ENCODE results near the gene EXTL1. TPM values are rescaled to one million over a fixed set of nuclear protein-coding genes. Genes with fewer than 3 reads are reported as not detected.

Gene EXTL1
- total RNA-seq, 2 donors from 2014 or later, result 3.3 to 3.7 TPM

DNA sequence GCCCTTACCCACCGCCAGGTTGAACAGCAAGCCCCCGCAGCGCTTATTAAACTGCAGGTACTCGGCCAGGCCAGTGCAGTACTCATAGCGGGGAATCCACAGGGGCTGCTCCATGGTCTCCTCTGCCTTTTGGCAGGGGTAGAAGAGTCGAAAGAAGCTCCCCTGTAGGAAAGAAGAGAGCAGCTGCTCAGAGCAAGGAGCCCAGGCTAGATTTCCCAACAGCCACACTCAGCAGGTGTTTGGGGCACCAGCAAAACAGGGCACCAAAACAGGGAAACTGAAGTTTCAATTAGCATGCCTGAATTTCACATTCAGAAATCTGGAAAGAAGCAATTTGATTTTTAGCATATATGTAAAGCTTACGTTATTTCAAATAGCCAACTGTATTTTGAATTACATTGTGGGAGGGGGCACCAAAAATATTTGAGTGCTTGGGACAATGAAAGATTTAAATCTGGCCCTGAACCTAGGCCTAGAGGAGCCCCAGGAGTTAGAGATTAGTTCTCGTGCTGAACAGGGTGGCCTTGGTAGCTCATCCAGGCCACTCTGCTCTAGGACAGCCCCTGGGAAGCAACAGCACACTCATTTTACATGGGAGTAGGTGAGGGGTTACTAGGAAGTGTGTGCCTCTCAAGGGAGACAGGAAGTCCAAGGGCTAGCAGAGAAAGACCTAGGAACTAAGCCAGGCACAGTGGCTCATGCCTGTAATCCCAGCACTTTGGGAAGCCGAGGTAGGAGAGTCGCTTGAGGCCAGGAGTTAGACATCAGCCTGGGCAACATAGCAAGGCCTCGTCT lies 31.9 kb upstream of the EXTL1 start:
- Histone ChIP-seq H3K27ac (ENCODE audit: low read depth, low read length) (no peak overlapping the region), H3K9ac (ENCODE audit: extremely low read depth, low read length, poor library complexity, severe bottlenecking) (no peak overlapping the region), H3K9me3 (ENCODE audit: control insufficient read depth, low read length) (no peaks in the 10 kb centered on the region), H3K4me1 (ENCODE audit: control insufficient read depth, insufficient read depth, low read length) (peaks cover 8% of the 10 kb centered on the region), H3K36me3 (ENCODE audit: control insufficient read depth, insufficient read depth, low read length) (peaks cover 19% of the 10 kb centered on the region), H3K4me3 (ENCODE audit: low read length) (no peak overlapping the region), H3K27me3 (ENCODE audit: control insufficient read depth, insufficient read depth, low read length, poor library complexity, severe bottlenecking) (no peaks in the 10 kb centered on the region)
- 96 to 97% methylated on average over 6 to 10 of the region's 11 CpGs for WGBS, 2 experiments (ENCODE audit: insufficient coverage in 1 of 2, insufficient read length in 1 of 2)
- TF ChIP-seq, protein P1, sequence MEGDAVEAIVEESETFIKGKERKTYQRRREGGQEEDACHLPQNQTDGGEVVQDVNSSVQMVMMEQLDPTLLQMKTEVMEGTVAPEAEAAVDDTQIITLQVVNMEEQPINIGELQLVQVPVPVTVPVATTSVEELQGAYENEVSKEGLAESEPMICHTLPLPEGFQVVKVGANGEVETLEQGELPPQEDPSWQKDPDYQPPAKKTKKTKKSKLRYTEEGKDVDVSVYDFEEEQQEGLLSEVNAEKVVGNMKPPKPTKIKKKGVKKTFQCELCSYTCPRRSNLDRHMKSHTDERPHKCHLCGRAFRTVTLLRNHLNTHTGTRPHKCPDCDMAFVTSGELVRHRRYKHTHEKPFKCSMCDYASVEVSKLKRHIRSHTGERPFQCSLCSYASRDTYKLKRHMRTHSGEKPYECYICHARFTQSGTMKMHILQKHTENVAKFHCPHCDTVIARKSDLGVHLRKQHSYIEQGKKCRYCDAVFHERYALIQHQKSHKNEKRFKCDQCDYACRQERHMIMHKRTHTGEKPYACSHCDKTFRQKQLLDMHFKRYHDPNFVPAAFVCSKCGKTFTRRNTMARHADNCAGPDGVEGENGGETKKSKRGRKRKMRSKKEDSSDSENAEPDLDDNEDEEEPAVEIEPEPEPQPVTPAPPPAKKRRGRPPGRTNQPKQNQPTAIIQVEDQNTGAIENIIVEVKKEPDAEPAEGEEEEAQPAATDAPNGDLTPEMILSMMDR (conservative IDR thresholded peaks at IDR 0.05), result no peak
- no peaks in the 10 kb centered on the region for H3K9me3 Mint-ChIP-seq
- peak overlapping the region; percentile 79 for H3K27ac Mint-ChIP-seq
- no peak overlapping the region for H3K4me3 Mint-ChIP-seq
- H3K36me3 Mint-ChIP-seq (ENCODE audit: low read depth), result peaks cover 28% of the 10 kb centered on the region
- H3K4me1 Mint-ChIP-seq, result peaks cover 26% of the 10 kb centered on the region
- H3K27me3 Mint-ChIP-seq (ENCODE audit: insufficient read depth), result no peaks in the 10 kb centered on the region
- DNase-seq, result no peak

DNA sequence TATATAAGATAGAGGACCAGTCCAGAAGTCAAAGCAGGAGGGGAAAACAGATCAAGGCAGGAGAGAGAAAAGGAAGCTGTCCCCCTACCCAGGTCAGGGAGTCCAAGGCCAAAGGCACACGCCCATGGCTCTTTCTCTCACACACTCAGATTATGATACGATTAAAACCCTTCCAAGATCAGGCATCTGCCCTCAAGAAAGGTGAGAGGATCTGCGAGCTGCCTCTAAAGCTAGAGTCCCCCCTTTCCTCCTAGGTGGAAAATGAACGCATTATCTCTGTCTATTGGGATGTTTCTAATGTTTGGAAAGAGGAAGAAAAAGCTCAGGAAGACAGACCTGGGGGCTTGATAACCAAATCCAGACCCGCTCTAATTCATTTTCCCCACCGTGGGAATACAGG lies 31.3 kb upstream of the EXTL1 start:
- peaks cover 25% of the 10 kb centered on the region for H3K36me3 Mint-ChIP-seq (ENCODE audit: low read depth)
- no peaks in the 10 kb centered on the region for H3K27me3 Mint-ChIP-seq (ENCODE audit: insufficient read depth)
- WGBS, 2 experiments (ENCODE audit: insufficient coverage in 1 of 2, insufficient read length in 1 of 2), result 93 to 100% methylated on average over 2 to 6 of the region's 6 CpGs
- peaks cover 30% of the 10 kb centered on the region for H3K4me1 Mint-ChIP-seq
- Histone ChIP-seq H3K27me3 (ENCODE audit: control insufficient read depth, insufficient read depth, low read length, poor library complexity, severe bottlenecking) (no peaks in the 10 kb centered on the region), H3K9ac (ENCODE audit: extremely low read depth, low read length, poor library complexity, severe bottlenecking) (no peak overlapping the region), H3K36me3 (ENCODE audit: control insufficient read depth, insufficient read depth, low read length) (peaks cover 16% of the 10 kb centered on the region), H3K4me1 (ENCODE audit: control insufficient read depth, insufficient read depth, low read length) (peaks cover 8% of the 10 kb centered on the region), H3K27ac (ENCODE audit: low read depth, low read length) (no peak overlapping the region), H3K4me3 (ENCODE audit: low read length) (no peak overlapping the region), H3K9me3 (ENCODE audit: control insufficient read depth, low read length) (no peaks in the 10 kb centered on the region)
- TF ChIP-seq, protein P1 (conservative IDR thresholded peaks at IDR 0.05), result no peak
- no peak overlapping the region for H3K4me3 Mint-ChIP-seq
- H3K9me3 Mint-ChIP-seq, result no peaks in the 10 kb centered on the region
- H3K27ac Mint-ChIP-seq, result peak overlapping the region; percentile 7
- DNase-seq, result no peak

DNA sequence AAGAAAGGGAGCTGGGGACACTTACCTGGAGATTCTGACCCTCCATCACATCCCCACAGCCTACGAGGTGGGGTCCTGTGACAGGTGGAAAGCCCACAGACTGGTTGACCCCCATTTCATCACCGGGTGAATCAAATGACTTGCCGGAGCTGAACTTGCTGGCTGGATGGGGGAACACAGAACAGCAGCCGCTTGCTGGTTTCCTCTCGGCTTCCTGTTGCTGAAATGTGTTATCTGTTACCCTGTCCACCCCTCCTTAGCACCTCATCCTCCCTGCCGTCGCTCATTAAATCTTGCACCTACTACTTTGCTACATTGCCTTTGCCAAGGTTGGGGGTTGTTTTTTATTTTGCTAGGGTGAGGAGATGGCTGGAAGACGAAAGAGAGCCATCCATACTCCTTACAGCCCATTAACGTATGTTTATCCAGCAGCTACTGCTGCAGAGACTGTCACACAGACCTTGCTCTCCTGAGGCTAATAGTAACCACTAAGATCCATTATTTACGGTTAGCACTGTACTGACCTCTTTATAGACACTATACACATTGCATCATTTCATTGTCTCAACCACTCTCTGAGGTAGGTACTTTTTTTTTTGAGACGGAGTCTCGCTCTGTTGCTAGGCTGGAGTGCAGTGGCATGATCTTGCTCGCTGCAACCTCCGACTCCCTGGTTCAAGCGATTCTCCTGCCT lies 30.7 kb upstream of the EXTL1 start:
- peak overlapping the region; percentile 7 for H3K27ac Mint-ChIP-seq
- H3K4me1 Mint-ChIP-seq, result peaks cover 31% of the 10 kb centered on the region
- no peaks in the 10 kb centered on the region for H3K27me3 Mint-ChIP-seq (ENCODE audit: insufficient read depth)
- H3K36me3 Mint-ChIP-seq (ENCODE audit: low read depth), result peaks cover 20% of the 10 kb centered on the region
- no peak overlapping the region for H3K4me3 ChIP-seq (ENCODE audit: low read length)
- TF ChIP-seq, protein P1 (conservative IDR thresholded peaks at IDR 0.05), result no peak
- peaks cover 8% of the 10 kb centered on the region for H3K4me1 ChIP-seq (ENCODE audit: control insufficient read depth, insufficient read depth, low read length)
- no peaks in the 10 kb centered on the region for H3K9me3 ChIP-seq (ENCODE audit: control insufficient read depth, low read length)
- H3K9ac ChIP-seq (ENCODE audit: extremely low read depth, low read length, poor library complexity, severe bottlenecking), result no peak overlapping the region
- 75 to 87% methylated on average over 9 to 15 of the region's 15 CpGs for WGBS, 2 experiments (ENCODE audit: insufficient coverage in 1 of 2, insufficient read length in 1 of 2)
- no peak overlapping the region for H3K27ac ChIP-seq (ENCODE audit: low read depth, low read length)
- H3K36me3 ChIP-seq (ENCODE audit: control insufficient read depth, insufficient read depth, low read length), result peaks cover 10% of the 10 kb centered on the region
- no peak overlapping the region for H3K4me3 Mint-ChIP-seq
- H3K9me3 Mint-ChIP-seq, result no peaks in the 10 kb centered on the region
- no peaks in the 10 kb centered on the region for H3K27me3 ChIP-seq (ENCODE audit: control insufficient read depth, insufficient read depth, low read length, poor library complexity, severe bottlenecking)
- peak; percentile 87 for DNase-seq

All from endodermal cell (in vitro differentiated cells).